K562 (cell line): Measurements from ENCODE around the gene CLEC3B. TPM values are rescaled to one million over a fixed set of nuclear protein-coding genes. Genes with fewer than 3 reads are reported as not detected.

Experiments
- ATAC-seq: fragments of 200-7000 bp; cut with Tn5 transposase; 3 replicates; pipeline ENCODE4 v1.9.1; 2020; ENCODE audit warnings: moderate library complexity
- BruUV-seq: library from RNA; stranded (reverse); fragments of 400-500 nt; replicated peaks from 2 replicates; lab custom pipeline; 2021; lab: Mats Ljungman, UMichigan
- CTCF ChIA-PET: fragments of 300-600 bp; formaldehyde crosslinking; extraction: SDS; loops from one replicate; lab custom pipeline; 2021; ENCODE audit warnings: low intra/inter-chr PET ratio; lab: Yijun Ruan, JAX
- POLR2A ChIA-PET: fragments of 300-600, 350-650 bp; sonication (Branson Sonifier 250); formaldehyde crosslinking; extraction: SDS; loops from one replicate; lab custom pipeline; 2021; ENCODE audit warnings: antibody characterized with exemption, inconsistent platforms; lab: Yijun Ruan, JAX
- DNase-seq, 4 experiments: peaks; one replicate each; pipeline versions ENCODE4 v3.0.0 to v3.0.0-alpha.2; 2011 to 2018; ENCODE audit warnings: low spot score in 3 of 4, mixed read lengths in 3 of 4; ENCODE audit errors: extremely low read depth in 1 of 4
- FAIRE-seq: peaks from 2 replicates; lab custom pipeline; 2011; peaks lifted over from hg19 to GRCh38; lab: Jason Lieb, UNC
- H2AFZ ChIP-seq: 2 replicates; pipeline ENCODE4 v1.6.0; 2011; ENCODE audit warnings: low read depth, low read length, control low read depth, inconsistent platforms
- H3K27ac ChIP-seq: fragments of 200-600 bp; 3 replicates; pipeline ENCODE4 v1.8.0; 2011; ENCODE audit warnings: low read depth, mild to moderate bottlenecking, control low read depth, inconsistent platforms, low read length, moderate library complexity, mixed read lengths; ENCODE audit errors: extremely low read depth
- H3K27me3 ChIP-seq, 2 experiments: fragments of 300-600 bp in 1 of 2; 2 replicates in 1 of 2; 3 replicates in 1 of 2; pipeline versions ENCODE4 v1.6.0 to v1.8.0; 2011; ENCODE audit warnings: inconsistent platforms in 2 of 2, low read length in 2 of 2, mild to moderate bottlenecking in 1 of 2, mixed read lengths in 1 of 2, moderate library complexity in 1 of 2; ENCODE audit not compliant: control insufficient read depth in 2 of 2, insufficient read depth in 2 of 2
- H3K36me3 ChIP-seq: fragments of 300-600 bp; 3 replicates; pipeline ENCODE4 v1.8.0; 2011; ENCODE audit warnings: mild to moderate bottlenecking, low read length, inconsistent platforms; ENCODE audit not compliant: control insufficient read depth, insufficient read depth
- H3K4me1 ChIP-seq, 2 experiments: fragments of 200-600 bp in 1 of 2; replicated peaks in 1 of 2; 2 replicates in 1 of 2; 3 replicates in 1 of 2; pipeline versions ENCODE4 v1.5.1 to v1.8.0; 2011; ENCODE audit warnings: inconsistent platforms in 2 of 2, low read length in 2 of 2, mild to moderate bottlenecking in 1 of 2, mixed read lengths in 1 of 2, moderate library complexity in 1 of 2; ENCODE audit not compliant: control insufficient read depth in 2 of 2, insufficient read depth in 2 of 2
- H3K4me2 ChIP-seq: 2 replicates; pipeline ENCODE4 v1.6.1; 2011; ENCODE audit warnings: low read length, control low read depth, inconsistent platforms, mixed read lengths; ENCODE audit not compliant: insufficient read depth
- H3K4me3 ChIP-seq: fragments of 200-600 bp; sonication (generic), shearing (Covaris generic); 2 replicates; pipeline ENCODE4 v1.5.1; 2016; ENCODE audit warnings: control low read depth, inconsistent platforms
- H3K79me2 ChIP-seq: fragments of 200-600 bp; 3 replicates; pipeline ENCODE4 v1.8.0; 2011; ENCODE audit warnings: low read length, inconsistent platforms; ENCODE audit not compliant: control insufficient read depth, insufficient read depth
- H3K9ac ChIP-seq, 2 experiments: 2 replicates each; pipeline versions ENCODE4 v1.6.0 to v1.6.1; 2011; ENCODE audit warnings: low read depth in 2 of 2, low read length in 2 of 2, control low read depth in 1 of 2, inconsistent platforms in 1 of 2, mild to moderate bottlenecking in 1 of 2, mixed read lengths in 1 of 2; ENCODE audit not compliant: insufficient read depth in 1 of 2
- H3K9me1 ChIP-seq: one replicate; pipeline ENCODE4 v1.6.0; 2011; ENCODE audit warnings: inconsistent platforms, mild to moderate bottlenecking, low read length, moderate library complexity; ENCODE audit not compliant: control insufficient read depth, insufficient read depth
- H3K9me3 ChIP-seq: replicated peaks from 2 replicates; pipeline ENCODE4 v1.5.1; 2011; ENCODE audit warnings: low read depth, low read length, inconsistent platforms; ENCODE audit not compliant: control insufficient read depth, insufficient read depth
- H4K20me1 ChIP-seq: replicated peaks from 2 replicates; pipeline ENCODE4 v1.6.1; 2011; ENCODE audit warnings: low read length, inconsistent platforms, mixed read lengths; ENCODE audit not compliant: control insufficient read depth, insufficient read depth
- DIDO1 ChIP-seq: fragments of 450-650 bp; IDR thresholded peaks from 2 replicates; pipeline ENCODE4 v1.6.1; 2016; ENCODE audit warnings: low read depth, missing biosample characterization, missing genetic modification characterization
- FOXA3 ChIP-seq, 2 experiments: fragments of 450-650 bp in 1 of 2; sonication (generic) in 1 of 2; formaldehyde crosslinking; IDR thresholded peaks in 1 of 2; conservative IDR thresholded peaks in 1 of 2; 2 replicates each; pipeline versions ENCODE4 v1.4.0 to v1.8.0; 2020 to 2022; ENCODE audit warnings: mild to moderate bottlenecking in 2 of 2, missing genetic modification reagents in 1 of 2
- GABPB2 ChIP-seq: fragments of 250-450 bp; sonication (Bioruptor Pico); conservative IDR thresholded peaks from 2 replicates; pipeline ENCODE4 v1.5.1; 2021; ENCODE audit warnings: mild to moderate bottlenecking
- ZNF143 ChIP-seq: sonication (generic); formaldehyde crosslinking; IDR thresholded peaks from 2 replicates; pipeline ENCODE4 v1.9.0; 2022; ENCODE audit warnings: mild to moderate bottlenecking, missing genetic modification reagents
- ZNF644 ChIP-seq: fragments of 200-800 bp; sonication (Bioruptor generic); IDR thresholded peaks from 2 replicates; pipeline ENCODE4 v1.6.1; 2016; ENCODE audit warnings: low read depth, missing genetic modification characterization, missing compliant biosample characterization
- ZNF76 ChIP-seq: fragments of 250-450 bp; sonication (Bioruptor Pico); IDR thresholded peaks from 2 replicates; pipeline ENCODE4 v1.4.0; 2020; ENCODE audit warnings: mild to moderate bottlenecking, moderate library complexity, borderline replicate concordance
- WGBS: fragments of 100-300 bp; shearing (Covaris generic); methylation state at CpG from one replicate; pipeline ENCODE4 v1.1.6; 2016; ENCODE audit warnings: low coverage, mixed read lengths; ENCODE audit not compliant: insufficient coverage; ENCODE audit errors: missing lambda C conversion rate; 5-methylcytosine and 5-hydroxymethylcytosine counted together
- in situ Hi-C: fragments of 300-500 bp; cut with MboI; formaldehyde crosslinking; loops from 4 replicates; pipeline ENCODE4 v1.15.0; 2018; ENCODE audit warnings: inconsistent platforms, mixed read lengths
- intact Hi-C: fragments of 100-400 bp; cut with micrococcal nuclease; formaldehyde crosslinking; loops from 2 replicates; pipeline ENCODE4 v1.14.2; 2022
- polyA plus RNA-seq, 8 experiments: library from polyadenylated mRNA; depleted of rRNA in 4 of 8; stranded (reverse) in 5 of 8; unstranded in 3 of 8; fragments of >200 nt; fragmentation: Nextera tagmentation in 2 of 8; fragmentation: Illumina TruSeq in 1 of 8; extraction: Ambion mirVana in 2 of 8; extraction: Trizol in 1 of 8; gene quantifications; 2 replicates each; pipeline versions ENCODE4 v1.2.1 to v1.2.3, GENCODE V29; 2011 to 2014; ENCODE audit warnings: inconsistent platforms in 1 of 8, missing spikeins in 1 of 8
- total RNA-seq, 7 experiments: library from RNA; depleted of rRNA in 6 of 7; stranded (reverse); fragments of >200 nt in 6 of 7; fragmentation: Illumina TruSeq in 2 of 7; extraction: Trizol in 2 of 7; gene quantifications; 2 replicates each; pipeline versions ENCODE4 v1.2.1 to v1.2.3, GENCODE V29; 2011 to 2021; ENCODE audit warnings: low replicate concordance in 1 of 7
- TF ChIP-seq, protein P1 (sequence below): fragments of 450-650 bp; IDR thresholded peaks from 2 replicates; pipeline ENCODE4 v1.6.1; 2018; ENCODE audit not compliant: partially characterized antibody

CLEC3B gene
- total and polyA plus RNA-seq, 9 of the 15 experiments (the other 6 are each of a cell fraction or from before 2014, with no cell fraction given): not detected

DNA sequence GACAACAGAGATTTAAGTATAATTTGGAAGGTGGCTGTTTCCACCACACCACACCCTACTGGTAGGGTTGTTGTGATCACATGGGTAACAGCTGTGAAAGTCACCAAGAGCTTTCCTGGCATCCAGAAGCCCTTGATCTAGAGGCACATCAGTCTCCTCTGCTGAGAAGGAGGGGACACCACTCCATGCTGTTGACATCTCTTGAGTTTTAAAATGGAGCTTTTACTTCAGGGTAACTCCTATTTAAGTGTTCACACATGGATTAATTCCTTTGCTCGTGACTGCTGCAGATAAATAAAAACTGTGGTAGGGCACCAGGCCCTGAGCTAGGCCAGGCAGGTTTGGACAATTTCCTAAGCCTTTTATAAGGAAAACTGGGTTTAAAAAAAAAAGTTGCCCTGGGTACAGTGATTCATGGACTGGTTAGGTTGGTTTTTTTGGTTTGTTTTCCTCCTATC lies 42.6 kb upstream of the CLEC3B start:
- Histone ChIP-seq H2AFZ (no peak overlapping the region), H4K20me1 (peaks cover 37% of the 10 kb centered on the region), H3K9me1 (no peaks in the 10 kb centered on the region), H3K9ac (no peak overlapping the region), H3K36me3 (peaks cover 74% of the 10 kb centered on the region), H3K79me2 (peaks cover 94% of the 10 kb centered on the region), H3K27ac (no peak overlapping the region), H3K4me1 (peaks cover 11 to 33% of the 10 kb centered on the region in 2 experiments), H3K27me3 (no peaks in the 10 kb centered on the region), H3K4me3 (no peak overlapping the region), H3K9me3 (0 out of 2 replicates have a peak, but pooled peaks cover 2% of the 10 kb centered on the region), H3K4me2 (no peak overlapping the region)
- no peak for FAIRE-seq
- no peak for ATAC-seq
- CTCF ChIA-PET: no interaction called here
- BruUV-seq: no TSS peak
- in situ Hi-C loops: no loop called here
- DNase-seq: no peak
- TF ChIP-seq ZNF143 (CRISPR knock-in tag) (no peak), FOXA3 (CRISPR knock-in tag; conservative IDR thresholded peaks at IDR 0.05 in 1 of 2, IDR thresholded peaks at IDR 0.05 in 1 of 2) (no peak), ZNF76 (CRISPR knock-in tag) (no peak), ZNF644 (no peak), GABPB2 (no peak), DIDO1 (no peak)
- TF ChIP-seq, protein P1, sequence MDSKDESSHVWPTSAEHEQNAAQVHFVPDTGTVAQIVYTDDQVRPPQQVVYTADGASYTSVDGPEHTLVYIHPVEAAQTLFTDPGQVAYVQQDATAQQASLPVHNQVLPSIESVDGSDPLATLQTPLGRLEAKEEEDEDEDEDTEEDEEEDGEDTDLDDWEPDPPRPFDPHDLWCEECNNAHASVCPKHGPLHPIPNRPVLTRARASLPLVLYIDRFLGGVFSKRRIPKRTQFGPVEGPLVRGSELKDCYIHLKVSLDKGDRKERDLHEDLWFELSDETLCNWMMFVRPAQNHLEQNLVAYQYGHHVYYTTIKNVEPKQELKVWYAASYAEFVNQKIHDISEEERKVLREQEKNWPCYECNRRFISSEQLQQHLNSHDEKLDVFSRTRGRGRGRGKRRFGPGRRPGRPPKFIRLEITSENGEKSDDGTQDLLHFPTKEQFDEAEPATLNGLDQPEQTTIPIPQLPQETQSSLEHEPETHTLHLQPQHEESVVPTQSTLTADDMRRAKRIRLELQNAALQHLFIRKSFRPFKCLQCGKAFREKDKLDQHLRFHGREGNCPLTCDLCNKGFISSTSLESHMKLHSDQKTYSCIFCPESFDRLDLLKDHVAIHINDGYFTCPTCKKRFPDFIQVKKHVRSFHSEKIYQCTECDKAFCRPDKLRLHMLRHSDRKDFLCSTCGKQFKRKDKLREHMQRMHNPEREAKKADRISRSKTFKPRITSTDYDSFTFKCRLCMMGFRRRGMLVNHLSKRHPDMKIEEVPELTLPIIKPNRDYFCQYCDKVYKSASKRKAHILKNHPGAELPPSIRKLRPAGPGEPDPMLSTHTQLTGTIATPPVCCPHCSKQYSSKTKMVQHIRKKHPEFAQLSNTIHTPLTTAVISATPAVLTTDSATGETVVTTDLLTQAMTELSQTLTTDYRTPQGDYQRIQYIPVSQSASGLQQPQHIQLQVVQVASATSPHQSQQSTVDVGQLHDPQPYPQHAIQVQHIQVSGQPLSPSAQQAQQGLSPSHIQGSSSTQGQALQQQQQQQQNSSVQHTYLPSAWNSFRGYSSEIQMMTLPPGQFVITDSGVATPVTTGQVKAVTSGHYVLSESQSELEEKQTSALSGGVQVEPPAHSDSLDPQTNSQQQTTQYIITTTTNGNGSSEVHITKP: no peak
- POLR2A ChIA-PET: interaction anchor here (0.6 to 2.1 kb wide), 9 partner anchors 9 to 1471 kb away, joined by 3 to 4 read pairs (median 3); no protein-coding TSS in a partner anchor
- 100% methylated on average over 1 of the region's 1 CpG for WGBS
- intact Hi-C loops: no loop called here
